ENCODE data around the gene ZNF791.

GRCh38 chr19:12596927-12597548 lies 13.7 kb upstream of the ZNF791 start:
- no peak for TF ChIP-seq POLR2A (IDR thresholded peaks at IDR 0.05)
- TF ChIP-seq, protein P1, sequence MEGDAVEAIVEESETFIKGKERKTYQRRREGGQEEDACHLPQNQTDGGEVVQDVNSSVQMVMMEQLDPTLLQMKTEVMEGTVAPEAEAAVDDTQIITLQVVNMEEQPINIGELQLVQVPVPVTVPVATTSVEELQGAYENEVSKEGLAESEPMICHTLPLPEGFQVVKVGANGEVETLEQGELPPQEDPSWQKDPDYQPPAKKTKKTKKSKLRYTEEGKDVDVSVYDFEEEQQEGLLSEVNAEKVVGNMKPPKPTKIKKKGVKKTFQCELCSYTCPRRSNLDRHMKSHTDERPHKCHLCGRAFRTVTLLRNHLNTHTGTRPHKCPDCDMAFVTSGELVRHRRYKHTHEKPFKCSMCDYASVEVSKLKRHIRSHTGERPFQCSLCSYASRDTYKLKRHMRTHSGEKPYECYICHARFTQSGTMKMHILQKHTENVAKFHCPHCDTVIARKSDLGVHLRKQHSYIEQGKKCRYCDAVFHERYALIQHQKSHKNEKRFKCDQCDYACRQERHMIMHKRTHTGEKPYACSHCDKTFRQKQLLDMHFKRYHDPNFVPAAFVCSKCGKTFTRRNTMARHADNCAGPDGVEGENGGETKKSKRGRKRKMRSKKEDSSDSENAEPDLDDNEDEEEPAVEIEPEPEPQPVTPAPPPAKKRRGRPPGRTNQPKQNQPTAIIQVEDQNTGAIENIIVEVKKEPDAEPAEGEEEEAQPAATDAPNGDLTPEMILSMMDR (IDR thresholded peaks at IDR 0.05): no peak

Data from lower leg skin (tissue), 3 donors.